ENCODE measurements around the gene MND1.
"Not testable (repeated sequence)": the region's sequence is repeated elsewhere in the genome, so short reads cannot be mapped to it uniquely, and the experiment has no call there.

The MND1 gene

GRCh38 chr4:153448003-153448731 lies 103.7 kb downstream of the MND1 start:
- no peak for DNase-seq

GRCh38 chr4:153449338-153449737 lies 104.8 kb downstream of the MND1 start:
- DNase-seq, result no peak

GRCh38 chr4:153450544-153450917 lies 106.0 kb downstream of the MND1 start:
- no peak for DNase-seq

- not testable (repeated sequence) for DNase-seq
These were observed 106.7 kb downstream of the MND1 start for GRCh38 chr4:153451145-153451544.

GRCh38 chr4:153451911-153452657 lies 107.6 kb downstream of the MND1 start:
- DNase-seq, result no peak

- no peak for DNase-seq
These were observed 108.3 kb downstream of the MND1 start for GRCh38 chr4:153452658-153453378.

- no peak for DNase-seq
These were observed 108.9 kb downstream of the MND1 start for GRCh38 chr4:153453402-153453801.

GRCh38 chr4:153458969-153459368 lies 114.5 kb downstream of the MND1 start:
- no peak for DNase-seq

GRCh38 chr4:153461549-153461948 lies 117.1 kb downstream of the MND1 start:
- not testable (repeated sequence) for DNase-seq

- no peak for DNase-seq
These were observed 119.6 kb downstream of the MND1 start for GRCh38 chr4:153464068-153464467.
